Endothelial cell (in vitro differentiated cells): ENCODE measurements around the gene BICD2. TPM values are rescaled to one million over a fixed set of nuclear protein-coding genes. Genes with fewer than 3 reads are reported as not detected.

Experiments used
- DNase-seq: peaks from one replicate; pipeline ENCODE4 v3.0.0; 2021; ENCODE audit warnings: low spot score
- H3K27ac Mint-ChIP-seq: one replicate; pipeline ENCODE4 v1.8.0; 2021; ENCODE audit warnings: mixed read lengths, inconsistent platforms; ENCODE audit not compliant: unreplicated experiment
- H3K27me3 Mint-ChIP-seq: one replicate; pipeline ENCODE4 v1.8.0; 2021; ENCODE audit warnings: mild to moderate bottlenecking, moderate library complexity, mixed read lengths, inconsistent platforms; ENCODE audit not compliant: unreplicated experiment
- H3K36me3 Mint-ChIP-seq: one replicate; pipeline ENCODE4 v1.8.0; 2021; ENCODE audit warnings: mild to moderate bottlenecking, low read depth, mixed read lengths, inconsistent platforms; ENCODE audit not compliant: unreplicated experiment
- H3K4me1 Mint-ChIP-seq: one replicate; pipeline ENCODE4 v1.8.0; 2021; ENCODE audit warnings: mild to moderate bottlenecking, mixed read lengths, inconsistent platforms; ENCODE audit not compliant: unreplicated experiment
- H3K4me3 Mint-ChIP-seq: one replicate; pipeline ENCODE4 v1.8.0; 2021; ENCODE audit warnings: mild to moderate bottlenecking, mixed read lengths, inconsistent platforms; ENCODE audit not compliant: unreplicated experiment
- H3K9me3 Mint-ChIP-seq: one replicate; pipeline ENCODE4 v1.8.0; 2021; ENCODE audit warnings: mixed read lengths, inconsistent platforms; ENCODE audit not compliant: unreplicated experiment
- total RNA-seq: library from RNA; stranded (reverse); fragmentation: NEBNext Ultra II Directional; extraction: Animal tissue kit (Norgen Biotek cat#: 25700); gene quantifications from one replicate; pipeline ENCODE4 v1.2.1, GENCODE V29; 2021; ENCODE audit not compliant: unreplicated experiment
- TF ChIP-seq, protein P1 (sequence below): fragments of 200-600 bp; sonication (generic); IDR thresholded peaks from one replicate; pipeline ENCODE4 v1.5.0; 2021; ENCODE audit warnings: antibody characterized with exemption; ENCODE audit not compliant: unreplicated experiment

BICD2 gene
- total RNA-seq, 1 donor from 2014 or later: 31.8 TPM

GRCh38 chr9:92724528-92725265, 39.9 kb downstream of the BICD2 start:
- Mint-ChIP-seq H3K27ac (peak overlapping the region; percentile 9), H3K4me1 (peaks cover 16% of the 10 kb centered on the region), H3K4me3 (peak overlapping the region; percentile 14), H3K9me3 (no peaks in the 10 kb centered on the region), H3K27me3 (peaks cover 17% of the 10 kb centered on the region), H3K36me3 (peaks cover 33% of the 10 kb centered on the region)
- TF ChIP-seq, protein P1, sequence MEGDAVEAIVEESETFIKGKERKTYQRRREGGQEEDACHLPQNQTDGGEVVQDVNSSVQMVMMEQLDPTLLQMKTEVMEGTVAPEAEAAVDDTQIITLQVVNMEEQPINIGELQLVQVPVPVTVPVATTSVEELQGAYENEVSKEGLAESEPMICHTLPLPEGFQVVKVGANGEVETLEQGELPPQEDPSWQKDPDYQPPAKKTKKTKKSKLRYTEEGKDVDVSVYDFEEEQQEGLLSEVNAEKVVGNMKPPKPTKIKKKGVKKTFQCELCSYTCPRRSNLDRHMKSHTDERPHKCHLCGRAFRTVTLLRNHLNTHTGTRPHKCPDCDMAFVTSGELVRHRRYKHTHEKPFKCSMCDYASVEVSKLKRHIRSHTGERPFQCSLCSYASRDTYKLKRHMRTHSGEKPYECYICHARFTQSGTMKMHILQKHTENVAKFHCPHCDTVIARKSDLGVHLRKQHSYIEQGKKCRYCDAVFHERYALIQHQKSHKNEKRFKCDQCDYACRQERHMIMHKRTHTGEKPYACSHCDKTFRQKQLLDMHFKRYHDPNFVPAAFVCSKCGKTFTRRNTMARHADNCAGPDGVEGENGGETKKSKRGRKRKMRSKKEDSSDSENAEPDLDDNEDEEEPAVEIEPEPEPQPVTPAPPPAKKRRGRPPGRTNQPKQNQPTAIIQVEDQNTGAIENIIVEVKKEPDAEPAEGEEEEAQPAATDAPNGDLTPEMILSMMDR: no peak
- no peak for DNase-seq

GRCh38 chr9:92723801-92724323, 40.8 kb downstream of the BICD2 start:
- H3K4me3 Mint-ChIP-seq: peak overlapping the region; percentile 14
- peaks cover 17% of the 10 kb centered on the region for H3K27me3 Mint-ChIP-seq
- H3K36me3 Mint-ChIP-seq: peaks cover 33% of the 10 kb centered on the region
- peaks cover 16% of the 10 kb centered on the region for H3K4me1 Mint-ChIP-seq
- peak overlapping the region; percentile 9 for H3K27ac Mint-ChIP-seq
- no peak for DNase-seq
- TF ChIP-seq, protein P1: no peak
- H3K9me3 Mint-ChIP-seq: no peaks in the 10 kb centered on the region

DNA sequence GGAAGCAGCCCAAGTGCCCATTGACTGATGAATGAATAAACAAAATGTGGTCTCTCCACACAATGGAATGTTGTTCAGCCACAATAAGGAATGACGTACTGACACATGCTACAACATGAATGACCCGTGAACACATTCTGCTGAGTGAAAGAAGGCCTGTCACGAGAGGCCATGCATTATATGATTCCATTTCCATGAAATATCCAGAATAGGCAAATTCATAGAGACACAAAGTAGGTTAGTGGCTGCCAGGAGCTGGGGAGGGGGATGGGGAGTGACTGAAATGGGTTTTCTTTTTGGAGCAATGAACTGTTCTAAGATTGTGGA, 41.4 kb downstream of the BICD2 start:
- no peak overlapping the region for H3K4me3 Mint-ChIP-seq
- no peaks in the 10 kb centered on the region for H3K9me3 Mint-ChIP-seq
- peaks cover 33% of the 10 kb centered on the region for H3K36me3 Mint-ChIP-seq
- TF ChIP-seq, protein P1: no peak
- DNase-seq: no peak
- H3K4me1 Mint-ChIP-seq: peaks cover 16% of the 10 kb centered on the region
- H3K27ac Mint-ChIP-seq: peak overlapping the region; percentile 42
- peaks cover 15% of the 10 kb centered on the region for H3K27me3 Mint-ChIP-seq

GRCh38 chr9:92722386-92723298, 42.0 kb downstream of the BICD2 start:
- DNase-seq: no peak
- peaks cover 11% of the 10 kb centered on the region for H3K4me1 Mint-ChIP-seq
- TF ChIP-seq, protein P1: no peak
- peak overlapping the region; percentile 42 for H3K27ac Mint-ChIP-seq
- peaks cover 12% of the 10 kb centered on the region for H3K27me3 Mint-ChIP-seq
- H3K9me3 Mint-ChIP-seq: no peaks in the 10 kb centered on the region
- H3K36me3 Mint-ChIP-seq: peaks cover 35% of the 10 kb centered on the region
- H3K4me3 Mint-ChIP-seq: no peak overlapping the region
